ENCODE measurements around the gene TADA2A.
A peak's percentile ranks its signal among the peaks of the same experiment; 100 is the strongest.

The TADA2A gene, protein sequence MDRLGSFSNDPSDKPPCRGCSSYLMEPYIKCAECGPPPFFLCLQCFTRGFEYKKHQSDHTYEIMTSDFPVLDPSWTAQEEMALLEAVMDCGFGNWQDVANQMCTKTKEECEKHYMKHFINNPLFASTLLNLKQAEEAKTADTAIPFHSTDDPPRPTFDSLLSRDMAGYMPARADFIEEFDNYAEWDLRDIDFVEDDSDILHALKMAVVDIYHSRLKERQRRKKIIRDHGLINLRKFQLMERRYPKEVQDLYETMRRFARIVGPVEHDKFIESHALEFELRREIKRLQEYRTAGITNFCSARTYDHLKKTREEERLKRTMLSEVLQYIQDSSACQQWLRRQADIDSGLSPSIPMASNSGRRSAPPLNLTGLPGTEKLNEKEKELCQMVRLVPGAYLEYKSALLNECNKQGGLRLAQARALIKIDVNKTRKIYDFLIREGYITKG

GRCh38 chr17:37406635-37407461 lies at the start of gene TADA2A, which contains the start of gene ACACA:
Gene TADA2A, plus strand, starts transcription at chr17:37406886. Its CDS starts 4,480 bp downstream, at chr17:37411366.
Gene ACACA, minus strand, starts transcription at chr17:37406836. Its CDS starts 537 bp downstream, at chr17:37406299.
- peak; percentile 70 for DNase-seq

DNA sequence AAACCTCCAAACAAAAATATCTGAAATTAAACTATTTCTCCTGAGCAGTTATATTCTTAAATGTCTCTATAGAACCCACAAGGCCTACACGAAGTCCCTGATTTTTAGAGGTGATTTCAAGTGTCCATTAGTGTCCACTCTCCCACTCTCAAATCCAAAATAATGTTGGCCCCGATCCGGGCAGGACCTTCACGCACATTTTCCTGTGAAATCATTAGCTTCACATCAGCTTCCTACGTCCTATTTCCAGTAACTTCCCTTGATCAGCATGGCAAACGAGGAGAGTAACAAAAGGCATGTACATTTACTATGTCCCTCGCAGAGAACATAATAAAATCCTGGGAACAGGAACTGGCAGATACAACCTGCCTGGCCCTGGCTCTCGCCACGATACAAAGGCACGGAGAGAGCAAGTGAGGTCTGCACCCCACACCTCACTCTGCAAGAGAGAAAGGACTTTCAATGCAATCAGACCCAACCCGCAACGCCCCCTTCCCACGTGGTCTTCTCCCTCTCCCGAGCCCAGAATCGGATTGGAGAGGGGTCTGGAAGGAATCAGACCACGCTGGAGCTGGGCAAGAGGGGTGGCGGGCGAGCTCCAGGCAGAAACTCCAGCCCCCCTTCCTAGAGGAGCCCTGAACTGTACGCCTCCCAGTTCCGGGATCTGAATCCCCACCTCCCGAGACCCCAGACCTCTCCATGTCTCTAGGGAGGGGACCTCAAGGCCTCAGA lies 48.4 kb upstream of the TADA2A start:
- DNase-seq = peak; percentile 59

DNA sequence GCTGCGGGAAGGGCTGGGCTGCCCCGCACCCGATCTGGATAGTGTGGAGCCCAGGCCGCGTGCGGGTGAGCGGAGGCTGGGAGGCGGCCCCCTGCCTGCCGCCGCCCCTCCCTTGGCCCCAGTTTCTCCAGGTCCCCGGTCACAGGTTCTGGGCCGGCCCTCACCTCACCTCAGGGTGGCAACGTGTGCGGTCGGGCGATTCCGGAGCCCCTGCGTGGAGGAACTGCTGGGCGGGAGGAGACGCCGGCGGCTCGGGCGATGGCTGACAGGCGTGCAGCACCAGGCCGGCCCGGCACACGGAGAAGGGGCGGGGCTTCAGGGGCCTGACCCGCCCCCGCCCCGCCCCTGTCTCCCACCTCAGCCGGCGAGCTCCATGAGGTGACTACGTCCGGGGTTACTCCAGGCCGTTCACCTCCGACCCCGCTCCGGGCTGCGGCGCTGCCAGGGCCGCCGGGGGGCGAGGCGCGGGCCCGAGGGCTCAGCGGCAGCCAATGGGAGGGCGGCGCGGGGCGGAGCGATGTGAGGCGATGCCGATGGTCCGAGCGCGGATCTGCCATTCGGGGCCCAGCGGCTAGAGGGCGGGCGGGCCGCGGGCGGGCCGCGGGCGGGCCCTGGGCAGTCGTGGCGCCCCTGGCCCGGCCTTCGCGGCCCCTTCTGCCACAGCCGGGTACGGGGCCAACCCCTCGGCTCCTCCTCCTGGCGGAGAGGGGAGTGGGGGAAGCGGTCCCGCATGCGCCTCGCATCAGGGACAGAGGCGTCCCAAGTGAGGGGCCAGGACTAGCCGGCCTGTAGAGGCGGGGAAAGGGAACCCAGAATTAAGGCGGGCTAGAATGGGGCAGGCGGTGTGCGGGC lies 47.6 kb upstream of the TADA2A start:
- peak; percentile 90 for DNase-seq

GRCh38 chr17:37359682-37360188 lies 47.0 kb upstream of the TADA2A start:
- peak; percentile 86 for DNase-seq

DNA sequence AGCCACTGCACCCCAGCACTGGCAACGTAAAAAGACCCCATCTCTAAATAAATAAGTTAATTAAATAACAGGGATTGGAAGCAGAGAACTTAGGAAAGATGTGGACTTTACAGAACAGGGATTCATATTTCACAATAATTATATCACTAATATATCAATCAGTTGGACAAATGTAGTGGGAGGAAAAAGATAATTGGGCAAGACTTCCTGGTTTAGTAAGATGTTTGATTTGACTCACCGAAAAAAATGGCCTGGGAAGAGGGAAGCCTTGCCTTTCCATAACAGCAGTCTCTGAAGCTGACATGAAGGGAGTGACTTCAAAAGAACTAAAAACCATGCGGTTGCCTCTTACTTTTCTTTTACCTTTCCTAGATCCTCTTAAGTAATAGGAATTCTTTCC lies 46.1 kb upstream of the TADA2A start:
- no peak for DNase-seq

GRCh38 chr17:37361543-37361942 lies 45.1 kb upstream of the TADA2A start:
- DNase-seq = peak; percentile 53

DNA sequence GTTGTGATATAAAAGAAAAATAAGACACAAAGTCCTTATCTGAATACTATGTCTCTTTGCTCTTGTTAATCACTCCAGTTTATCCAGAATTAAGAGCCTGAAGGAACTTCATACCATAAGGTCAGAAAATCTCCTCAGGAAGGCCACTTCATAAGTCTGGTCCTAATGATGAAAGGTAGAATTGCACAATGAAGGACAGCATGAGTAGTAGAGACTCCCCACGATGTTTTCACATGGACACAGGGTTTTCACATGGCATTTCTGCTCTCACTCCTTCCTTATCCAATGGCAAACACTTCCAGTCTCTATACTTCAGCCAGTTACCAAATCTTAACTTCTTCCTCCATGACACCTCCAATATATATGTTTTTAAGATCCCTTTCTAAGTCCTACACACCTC lies 41.1 kb upstream of the TADA2A start:
- DNase-seq = no peak

- no peak for DNase-seq
Measured at GRCh38 chr17:37368577-37368976, 38.1 kb upstream of the TADA2A start.

DNA sequence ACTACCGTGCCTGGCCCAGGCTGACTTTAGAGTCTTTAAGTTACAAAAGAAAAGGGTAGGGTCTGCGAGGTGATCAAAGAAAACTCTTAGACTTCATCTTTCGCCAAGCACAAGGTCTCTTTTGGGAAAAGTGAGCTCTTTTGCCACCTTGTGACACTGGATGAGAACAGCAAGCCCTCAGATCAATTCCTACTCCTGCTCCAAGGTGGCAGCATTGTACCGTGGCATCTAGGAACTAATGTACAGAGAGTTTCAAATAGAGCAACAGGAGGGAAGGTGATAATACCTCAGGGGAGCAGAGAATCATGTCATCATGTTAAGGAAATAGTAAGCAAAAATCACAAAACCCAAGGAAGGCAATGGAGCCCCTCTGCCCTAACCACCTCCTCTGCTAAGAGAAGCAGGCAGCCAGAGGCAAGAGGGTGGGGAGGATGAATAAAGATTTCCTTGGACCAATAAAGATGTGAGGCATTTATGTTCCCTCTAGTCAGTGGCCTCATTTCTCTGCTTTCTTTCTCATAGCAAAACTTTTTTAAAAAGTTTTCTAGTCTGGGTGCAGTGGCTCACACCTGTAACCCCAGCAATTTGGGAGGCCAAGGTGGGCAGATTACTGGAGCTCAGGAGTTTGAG lies 33.0 kb upstream of the TADA2A start:
- peak; percentile 85 for DNase-seq

GRCh38 chr17:37375706-37376105 lies 31.0 kb upstream of the TADA2A start, which contains the start of gene C17orf78:
Gene C17orf78, plus strand, starts transcription at chr17:37375985. Its CDS starts 108 bp downstream, at chr17:37376093.
- no peak for DNase-seq

DNA sequence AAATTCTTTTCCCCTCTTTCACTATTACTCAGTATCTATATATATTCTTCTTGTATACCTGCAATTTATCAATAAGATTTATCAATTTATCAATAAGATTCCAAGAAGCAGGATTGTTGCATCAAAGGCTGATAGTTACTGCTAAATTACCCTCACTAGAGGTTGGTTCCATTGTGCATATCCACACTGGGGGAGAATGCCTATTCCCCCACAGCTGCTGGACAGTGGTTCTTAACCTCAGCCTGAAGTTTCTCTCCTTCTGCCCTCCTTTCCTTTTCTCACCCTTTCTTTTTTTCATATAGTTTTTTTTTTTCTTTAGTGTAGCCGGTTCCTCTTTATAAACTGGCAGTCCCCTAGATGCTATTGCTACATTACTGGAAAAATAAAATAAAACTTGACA lies 24.6 kb upstream of the TADA2A start:
- no peak for DNase-seq

- DNase-seq = no peak
Measured at GRCh38 chr17:37384560-37385149, 22.0 kb upstream of the TADA2A start.

- no peak for DNase-seq
Measured at GRCh38 chr17:37385474-37385990, 21.2 kb upstream of the TADA2A start.

DNA sequence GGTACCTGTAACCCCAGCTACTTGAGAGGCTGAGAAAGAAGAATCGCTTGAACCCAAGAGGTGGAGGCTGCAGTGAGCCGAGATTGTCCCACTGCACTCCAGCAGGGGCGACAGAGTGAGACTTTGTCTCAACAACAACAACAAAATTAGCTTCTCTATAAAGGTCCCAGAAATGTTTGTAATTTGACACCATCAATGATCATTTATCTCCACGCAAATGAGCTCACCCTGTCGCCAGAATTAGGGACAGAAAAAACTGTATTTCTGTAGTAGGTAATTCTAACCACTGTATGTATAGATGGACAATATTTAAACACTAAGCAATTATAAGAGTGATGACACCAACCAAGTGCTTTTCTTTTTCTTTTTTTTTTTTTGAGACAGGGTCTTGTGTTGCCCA lies 20.2 kb upstream of the TADA2A start:
- DNase-seq = no peak

DNA sequence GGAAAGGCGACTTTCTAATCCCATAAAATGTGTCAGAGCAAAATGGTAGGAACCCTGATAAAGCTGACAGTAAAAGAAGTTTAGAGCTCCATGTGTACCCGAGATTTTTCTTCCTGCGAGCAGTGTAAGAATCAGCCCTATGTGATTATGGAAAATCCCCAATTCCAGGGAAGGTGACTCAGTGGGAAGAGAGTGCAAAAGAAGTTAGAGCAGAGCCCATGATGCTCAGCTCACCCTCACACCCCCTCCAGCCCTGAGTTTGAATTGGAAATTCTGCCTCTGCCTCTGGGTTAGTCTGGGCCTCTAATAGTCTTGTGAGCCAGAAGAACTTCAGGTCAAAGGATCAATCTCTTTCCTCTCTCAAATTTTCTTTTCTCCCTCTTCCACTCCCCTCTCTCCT lies 18.4 kb upstream of the TADA2A start:
- no peak for DNase-seq

DNA sequence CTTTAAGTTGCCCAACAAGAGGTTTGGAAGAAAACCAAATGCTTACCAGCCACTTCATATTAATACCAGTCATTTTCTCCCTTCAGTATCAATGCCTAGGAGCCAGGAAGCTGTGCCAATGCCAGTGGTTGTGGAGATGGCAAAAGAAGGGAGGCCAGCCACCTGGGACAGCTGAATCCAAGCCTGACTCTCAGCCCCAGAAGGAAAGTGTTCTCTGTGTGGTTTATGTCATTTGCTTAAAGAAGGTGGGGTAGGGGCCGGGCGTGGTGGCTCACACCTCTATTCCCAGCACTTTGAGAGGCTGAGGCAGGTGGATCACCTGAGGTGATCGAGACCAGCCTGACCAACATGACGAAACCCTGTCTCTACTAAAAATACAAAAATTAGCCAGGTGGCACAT lies 17.5 kb upstream of the TADA2A start:
- peak; percentile 60 for DNase-seq

DNA sequence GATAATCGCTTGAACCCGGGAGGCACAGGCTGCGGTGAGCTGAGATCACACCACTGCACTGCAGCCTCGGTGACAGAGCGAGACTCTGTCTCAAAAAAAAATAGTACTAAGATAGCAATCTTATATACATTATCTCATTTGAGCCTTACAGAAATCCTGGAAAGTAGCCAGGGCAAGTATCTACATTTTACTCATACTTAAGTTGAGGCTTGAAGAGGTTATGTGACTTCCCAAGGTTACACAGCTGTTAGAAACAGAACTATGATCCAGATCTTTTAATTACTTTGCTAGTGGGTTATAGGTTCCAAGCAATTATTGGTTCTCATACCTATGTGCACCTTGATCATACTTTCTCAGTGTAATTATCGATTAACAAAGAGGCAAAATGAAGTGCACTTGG lies 15.5 kb upstream of the TADA2A start:
- no peak for DNase-seq

GRCh38 chr17:37392024-37392590 lies 14.6 kb upstream of the TADA2A start:
- peak; percentile 49 for DNase-seq

DNA sequence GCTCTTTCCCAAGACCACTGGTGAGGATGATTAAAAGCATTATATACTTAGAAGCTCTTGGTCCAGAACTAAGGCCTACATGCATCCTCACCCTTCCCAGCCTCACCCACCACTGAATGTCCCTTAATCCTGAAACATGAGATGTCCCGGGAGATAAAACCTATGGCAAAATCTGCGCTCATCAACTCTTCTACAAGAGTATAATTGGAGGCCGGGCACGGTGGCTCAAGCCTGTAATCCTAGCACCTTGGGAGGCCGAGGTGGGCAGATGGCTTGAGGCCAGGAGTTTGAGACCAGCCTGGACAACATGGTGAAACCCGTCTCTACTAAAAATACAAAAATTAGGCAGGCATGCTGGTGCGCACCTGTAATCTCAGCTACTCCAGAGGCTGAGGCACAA lies 13.3 kb upstream of the TADA2A start:
- no peak for DNase-seq

DNA sequence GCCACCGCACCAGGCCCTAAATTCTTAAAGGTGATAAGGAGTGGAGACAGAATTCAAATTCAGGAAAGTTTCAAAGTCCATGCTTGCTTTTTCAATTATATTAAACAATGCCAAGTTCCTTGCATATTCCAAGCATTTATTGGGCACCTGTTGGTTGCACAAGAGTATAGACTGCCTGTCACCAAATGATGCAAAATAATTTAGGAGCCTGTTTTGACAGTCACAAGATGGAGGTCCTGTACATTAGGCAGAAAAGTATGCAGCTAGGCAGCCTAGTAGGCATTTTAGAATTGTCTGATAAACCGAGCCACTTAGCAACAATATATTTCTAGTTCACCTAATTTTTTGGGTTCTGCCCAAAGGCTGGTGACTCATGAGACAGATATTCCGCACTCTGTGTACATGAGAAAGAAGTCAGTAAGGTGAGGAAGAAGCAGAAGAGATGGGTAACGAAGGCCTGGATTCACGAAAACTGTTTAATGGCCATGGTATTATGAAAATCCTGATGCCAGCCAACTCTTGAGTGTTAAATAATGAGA lies 7.4 kb upstream of the TADA2A start:
- DNase-seq = no peak

Data from DMS79 treated with DMSO at 0.1 percent for 48 hours (cell line).